ENCODE results near the gene ATP4A. TPM values are rescaled to one million over a fixed set of nuclear protein-coding genes. Genes with fewer than 3 reads are reported as not detected.
"Not testable (repeated sequence)": the region's sequence is repeated elsewhere in the genome, so short reads cannot be mapped to it uniquely, and the experiment has no call there.

Gene ATP4A
- polyA plus RNA-seq, 1 donor from 2014 or later = not detected

DNA sequence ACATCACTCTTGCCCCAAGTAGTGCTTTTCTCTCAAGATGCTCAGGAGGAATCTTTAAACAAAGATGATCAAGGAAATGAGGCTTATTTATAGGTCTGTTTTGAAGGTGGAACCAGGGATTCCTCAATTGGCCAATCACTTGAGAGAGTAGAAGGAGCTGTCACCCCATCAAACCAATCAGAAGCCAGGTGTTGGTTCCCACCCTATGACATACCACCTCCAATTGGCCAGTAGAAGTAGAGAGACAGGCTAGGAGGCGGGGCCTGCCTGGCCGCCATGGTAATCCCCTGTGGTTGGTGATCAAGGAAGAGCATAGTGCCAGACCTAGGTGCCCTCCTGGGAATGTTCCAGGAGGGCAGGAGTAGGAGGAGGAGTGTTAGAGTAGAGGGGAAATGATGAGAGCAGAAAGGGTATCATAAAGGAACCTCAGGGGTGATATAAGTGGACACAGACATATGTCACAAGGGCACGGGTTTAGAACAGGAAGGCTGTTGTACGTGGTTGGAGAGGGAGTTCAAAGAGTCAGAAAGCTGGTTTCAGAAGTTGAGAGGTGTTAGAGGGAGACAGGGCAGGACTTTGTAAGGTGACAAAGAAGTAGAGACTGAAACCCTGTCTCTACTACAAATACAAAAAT lies 33.0 kb upstream of the ATP4A start (continued):
- TF ChIP-seq, protein P1, sequence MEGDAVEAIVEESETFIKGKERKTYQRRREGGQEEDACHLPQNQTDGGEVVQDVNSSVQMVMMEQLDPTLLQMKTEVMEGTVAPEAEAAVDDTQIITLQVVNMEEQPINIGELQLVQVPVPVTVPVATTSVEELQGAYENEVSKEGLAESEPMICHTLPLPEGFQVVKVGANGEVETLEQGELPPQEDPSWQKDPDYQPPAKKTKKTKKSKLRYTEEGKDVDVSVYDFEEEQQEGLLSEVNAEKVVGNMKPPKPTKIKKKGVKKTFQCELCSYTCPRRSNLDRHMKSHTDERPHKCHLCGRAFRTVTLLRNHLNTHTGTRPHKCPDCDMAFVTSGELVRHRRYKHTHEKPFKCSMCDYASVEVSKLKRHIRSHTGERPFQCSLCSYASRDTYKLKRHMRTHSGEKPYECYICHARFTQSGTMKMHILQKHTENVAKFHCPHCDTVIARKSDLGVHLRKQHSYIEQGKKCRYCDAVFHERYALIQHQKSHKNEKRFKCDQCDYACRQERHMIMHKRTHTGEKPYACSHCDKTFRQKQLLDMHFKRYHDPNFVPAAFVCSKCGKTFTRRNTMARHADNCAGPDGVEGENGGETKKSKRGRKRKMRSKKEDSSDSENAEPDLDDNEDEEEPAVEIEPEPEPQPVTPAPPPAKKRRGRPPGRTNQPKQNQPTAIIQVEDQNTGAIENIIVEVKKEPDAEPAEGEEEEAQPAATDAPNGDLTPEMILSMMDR (IDR thresholded peaks at IDR 0.05; ENCODE audit: poor library complexity, severe bottlenecking) = no peak
- TF ChIP-seq POLR2AphosphoS5 (IDR thresholded peaks at IDR 0.05) (no peak), SMC3 (conservative IDR thresholded peaks at IDR 0.05; ENCODE audit: poor library complexity) (no peak), TAF1 (IDR thresholded peaks at IDR 0.05; ENCODE audit: low read depth) (no peak)

DNA sequence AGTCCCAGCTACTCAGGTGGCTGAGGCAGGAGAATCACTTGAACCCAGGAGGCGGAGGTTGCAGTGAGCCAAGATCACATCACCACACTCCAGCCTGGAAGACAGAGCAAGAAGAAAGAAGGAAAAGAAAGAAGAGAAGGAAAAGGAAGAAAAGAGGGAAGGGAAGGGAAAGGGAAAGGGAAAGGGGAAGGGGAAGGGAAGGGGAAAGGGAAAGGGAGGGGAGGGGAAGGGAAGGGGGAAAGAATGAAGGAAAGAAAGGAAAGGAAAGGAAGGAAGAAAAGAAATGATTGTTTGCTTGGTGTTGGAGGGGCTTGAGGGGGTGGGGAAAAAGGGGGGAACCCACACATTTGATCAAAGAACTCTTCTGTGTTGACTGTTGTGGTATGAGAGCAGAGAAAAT lies 32.5 kb upstream of the ATP4A start:
- H3K9me2 ChIP-seq (ENCODE audit: insufficient read depth, low read length) = no peaks in the 10 kb centered on the region
- no peak overlapping the region for H3K9ac ChIP-seq (ENCODE audit: low read length)
- H2AFZ ChIP-seq (ENCODE audit: low read depth, low read length) = no peak overlapping the region
- H4K20me1 ChIP-seq (ENCODE audit: insufficient read depth) = no peaks in the 10 kb centered on the region
- H3K4me2 ChIP-seq (ENCODE audit: low read length) = no peak overlapping the region
- H3K9me3 ChIP-seq (ENCODE audit: low read length) = no peaks in the 10 kb centered on the region
- no peaks in the 10 kb centered on the region for H3K79me2 ChIP-seq (replicated peaks; ENCODE audit: insufficient read depth, low read length)
- H3K27ac ChIP-seq (ENCODE audit: low read length) = no peak overlapping the region
- no peaks in the 10 kb centered on the region for H3F3A ChIP-seq (ENCODE audit: insufficient read depth, low read length, poor library complexity, severe bottlenecking)
- no peaks in the 10 kb centered on the region for H3K36me3 ChIP-seq (ENCODE audit: insufficient read depth, low read length)
- TF ChIP-seq RAD21 (conservative IDR thresholded peaks at IDR 0.05) (no peak), MXI1 (conservative IDR thresholded peaks at IDR 0.05; ENCODE audit: poor library complexity, severe bottlenecking) (no peak), EP300 (conservative IDR thresholded peaks at IDR 0.05; ENCODE audit: poor library complexity, severe bottlenecking) (no peak), POLR2AphosphoS5 (IDR thresholded peaks at IDR 0.05) (no peak), EZH2 (IDR thresholded peaks at IDR 0.05; ENCODE audit: borderline replicate concordance, insufficient read depth, low read length, poor library complexity, severe bottlenecking) (no peak), TAF1 (IDR thresholded peaks at IDR 0.05; ENCODE audit: low read depth) (no peak), SMC3 (conservative IDR thresholded peaks at IDR 0.05; ENCODE audit: poor library complexity) (no peak)
- TF ChIP-seq, protein P2, sequence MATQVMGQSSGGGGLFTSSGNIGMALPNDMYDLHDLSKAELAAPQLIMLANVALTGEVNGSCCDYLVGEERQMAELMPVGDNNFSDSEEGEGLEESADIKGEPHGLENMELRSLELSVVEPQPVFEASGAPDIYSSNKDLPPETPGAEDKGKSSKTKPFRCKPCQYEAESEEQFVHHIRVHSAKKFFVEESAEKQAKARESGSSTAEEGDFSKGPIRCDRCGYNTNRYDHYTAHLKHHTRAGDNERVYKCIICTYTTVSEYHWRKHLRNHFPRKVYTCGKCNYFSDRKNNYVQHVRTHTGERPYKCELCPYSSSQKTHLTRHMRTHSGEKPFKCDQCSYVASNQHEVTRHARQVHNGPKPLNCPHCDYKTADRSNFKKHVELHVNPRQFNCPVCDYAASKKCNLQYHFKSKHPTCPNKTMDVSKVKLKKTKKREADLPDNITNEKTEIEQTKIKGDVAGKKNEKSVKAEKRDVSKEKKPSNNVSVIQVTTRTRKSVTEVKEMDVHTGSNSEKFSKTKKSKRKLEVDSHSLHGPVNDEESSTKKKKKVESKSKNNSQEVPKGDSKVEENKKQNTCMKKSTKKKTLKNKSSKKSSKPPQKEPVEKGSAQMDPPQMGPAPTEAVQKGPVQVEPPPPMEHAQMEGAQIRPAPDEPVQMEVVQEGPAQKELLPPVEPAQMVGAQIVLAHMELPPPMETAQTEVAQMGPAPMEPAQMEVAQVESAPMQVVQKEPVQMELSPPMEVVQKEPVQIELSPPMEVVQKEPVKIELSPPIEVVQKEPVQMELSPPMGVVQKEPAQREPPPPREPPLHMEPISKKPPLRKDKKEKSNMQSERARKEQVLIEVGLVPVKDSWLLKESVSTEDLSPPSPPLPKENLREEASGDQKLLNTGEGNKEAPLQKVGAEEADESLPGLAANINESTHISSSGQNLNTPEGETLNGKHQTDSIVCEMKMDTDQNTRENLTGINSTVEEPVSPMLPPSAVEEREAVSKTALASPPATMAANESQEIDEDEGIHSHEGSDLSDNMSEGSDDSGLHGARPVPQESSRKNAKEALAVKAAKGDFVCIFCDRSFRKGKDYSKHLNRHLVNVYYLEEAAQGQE (IDR thresholded peaks at IDR 0.05; ENCODE audit: borderline replicate concordance) = no peak
- TF ChIP-seq, protein P1 (IDR thresholded peaks at IDR 0.05; ENCODE audit: poor library complexity, severe bottlenecking) = no peak
- H3K27me3 ChIP-seq (ENCODE audit: insufficient read depth, low read depth, low read length) = no peaks in the 10 kb centered on the region
- no peak overlapping the region for H3K4me3 ChIP-seq (ENCODE audit: low read length)

DNA sequence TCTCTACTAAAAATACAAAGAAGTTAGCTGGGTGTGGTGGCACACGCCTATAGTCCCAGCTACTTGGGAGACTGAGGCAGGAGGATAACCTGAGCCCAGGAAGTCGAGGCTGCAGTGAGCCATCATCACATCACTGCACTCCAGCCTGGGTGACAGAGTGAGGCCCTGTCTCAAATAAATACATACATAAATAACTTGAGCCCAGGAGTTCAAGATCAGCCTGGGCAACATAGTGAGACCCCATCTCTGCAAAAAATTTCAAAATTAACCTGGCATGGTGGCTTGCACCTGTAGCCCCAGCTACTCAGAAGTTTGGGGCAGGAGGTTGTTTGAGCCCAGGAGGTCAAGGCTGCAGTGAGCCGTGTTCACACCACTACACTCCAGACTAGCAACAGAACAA lies 31.6 kb upstream of the ATP4A start:
- not testable (repeated sequence) for H3K27ac ChIP-seq (ENCODE audit: low read length); H3F3A ChIP-seq (ENCODE audit: insufficient read depth, low read length, poor library complexity, severe bottlenecking); H3K9me2 ChIP-seq (ENCODE audit: insufficient read depth, low read length); H3K36me3 ChIP-seq (ENCODE audit: insufficient read depth, low read length); H3K79me2 ChIP-seq (replicated peaks; ENCODE audit: insufficient read depth, low read length); H3K9me3 ChIP-seq (ENCODE audit: low read length); H4K20me1 ChIP-seq (ENCODE audit: insufficient read depth); H3K9ac ChIP-seq (ENCODE audit: low read length); H3K4me2 ChIP-seq (ENCODE audit: low read length); H2AFZ ChIP-seq (ENCODE audit: low read depth, low read length); H3K4me3 ChIP-seq (ENCODE audit: low read length); H3K27me3 ChIP-seq (ENCODE audit: insufficient read depth, low read depth, low read length)
